OCI-LY3 (cell line): ENCODE data around the gene ANKRD33B.
"Not testable (repeated sequence)": the region's sequence is repeated elsewhere in the genome, so short reads cannot be mapped to it uniquely, and the experiment has no call there.

Source experiments
- H2AFZ ChIP-seq: fragments of 200-600, 300-600 bp; shearing (Covaris generic); 2 replicates; pipeline ENCODE4 v1.6.0; 2014; ENCODE audit warnings: antibody characterized with exemption, low read depth, low read length
- H3K27ac ChIP-seq: fragments of 200-600, 300-600 bp; sonication (generic); 2 replicates; pipeline ENCODE4 v1.5.1; 2014; ENCODE audit warnings: mild to moderate bottlenecking, low read length, moderate library complexity, mixed read lengths
- H3K27me3 ChIP-seq: fragments of 200-600, 300-600 bp; sonication (generic); 2 replicates; pipeline ENCODE4 v1.6.1; 2014; ENCODE audit warnings: low read depth, low read length, mixed read lengths
- H3K36me3 ChIP-seq: fragments of 200-600, 300-600 bp; sonication (generic); replicated peaks from 2 replicates; pipeline ENCODE3; 2014; ENCODE audit warnings: low read depth, low read length, mixed read lengths
- H3K4me1 ChIP-seq: fragments of 300-600, 200-600 bp; sonication (generic); 2 replicates; pipeline ENCODE4 v1.6.1; 2014; ENCODE audit warnings: low read length, mixed read lengths
- H3K4me2 ChIP-seq: fragments of 200-600, 300-600 bp; sonication (generic); 2 replicates; pipeline ENCODE4 v1.6.1; 2014; ENCODE audit warnings: low read length, mixed read lengths
- H3K4me3 ChIP-seq: fragments of 300-600, 200-600 bp; sonication (generic); 2 replicates; pipeline ENCODE4 v1.5.1; 2014; ENCODE audit warnings: antibody characterized with exemption, mild to moderate bottlenecking, low read length, moderate library complexity
- H3K79me2 ChIP-seq: fragments of 300-600, 200-600 bp; shearing (Covaris generic); 2 replicates; pipeline ENCODE4 v1.6.1; 2014; ENCODE audit warnings: mild to moderate bottlenecking, low read length, mixed read lengths
- H3K9ac ChIP-seq: fragments of 300-600, 200-600 bp; shearing (Covaris generic); 2 replicates; pipeline ENCODE4 v1.6.0; 2014; ENCODE audit warnings: mild to moderate bottlenecking, low read length, moderate library complexity
- H3K9me3 ChIP-seq: fragments of 200-600, 300-600 bp; shearing (Covaris generic); 2 replicates; pipeline ENCODE4 v1.6.1; 2014; ENCODE audit warnings: low read length, mixed read lengths; ENCODE audit not compliant: insufficient read depth
- H4K20me1 ChIP-seq: fragments of 200-600, 300-600 bp; sonication (generic); 2 replicates; pipeline ENCODE4 v1.6.1; 2016; ENCODE audit warnings: low read length, mixed read lengths; ENCODE audit not compliant: insufficient read depth
- CTCF ChIP-seq: fragments of 200-600, 300-600 bp; sonication (generic); IDR thresholded peaks from 2 replicates; pipeline ENCODE4 v1.5.1; 2014; ENCODE audit warnings: antibody characterized with exemption, low read length, low read depth
- EZH2phosphoT487 ChIP-seq: fragments of 200-600 bp; shearing (Covaris generic); IDR thresholded peaks from 2 replicates; pipeline ENCODE4 v1.6.1; 2018; ENCODE audit warnings: antibody characterized with exemption, mixed run types, low read depth

ANKRD33B gene

GRCh38 chr5:10572451-10572850 lies 8.6 kb downstream of the ANKRD33B start:
- Histone ChIP-seq H3K27ac (no peak overlapping the region), H3K4me1 (peaks cover 56% of the 10 kb centered on the region), H3K79me2 (peaks cover 100% of the 10 kb centered on the region), H3K4me2 (no peak overlapping the region), H4K20me1 (peaks cover 78% of the 10 kb centered on the region), H3K9ac (no peak overlapping the region), H3K4me3 (no peak overlapping the region), H2AFZ (no peak overlapping the region), H3K27me3 (no peaks in the 10 kb centered on the region), H3K36me3 (peaks cover 38% of the 10 kb centered on the region), H3K9me3 (no peaks in the 10 kb centered on the region)
- TF ChIP-seq EZH2phosphoT487 (no peak), CTCF (no peak)

GRCh38 chr5:10573487-10574145 lies 9.7 kb downstream of the ANKRD33B start:
- H3K79me2 ChIP-seq: peaks cover 98% of the 10 kb centered on the region
- TF ChIP-seq EZH2phosphoT487 (no peak), CTCF (no peak)
- H3K27me3 ChIP-seq: no peaks in the 10 kb centered on the region
- H3K4me1 ChIP-seq: peaks cover 58% of the 10 kb centered on the region
- no peak overlapping the region for H3K27ac ChIP-seq
- no peak overlapping the region for H3K4me3 ChIP-seq
- no peaks in the 10 kb centered on the region for H3K9me3 ChIP-seq
- H2AFZ ChIP-seq: no peak overlapping the region
- peaks cover 72% of the 10 kb centered on the region for H4K20me1 ChIP-seq
- H3K4me2 ChIP-seq: no peak overlapping the region
- H3K9ac ChIP-seq: no peak overlapping the region
- H3K36me3 ChIP-seq: peaks cover 28% of the 10 kb centered on the region

- peaks cover 23% of the 10 kb centered on the region for H3K36me3 ChIP-seq
- peaks cover 91% of the 10 kb centered on the region for H3K79me2 ChIP-seq
- H4K20me1 ChIP-seq: peaks cover 61% of the 10 kb centered on the region
- H3K9me3 ChIP-seq, H3K27me3 ChIP-seq, H3K27ac ChIP-seq, H3K4me2 ChIP-seq, H3K4me3 ChIP-seq, H2AFZ ChIP-seq, H3K9ac ChIP-seq: not testable (repeated sequence)
- H3K4me1 ChIP-seq: peaks cover 67% of the 10 kb centered on the region
These were observed 11.0 kb downstream of the ANKRD33B start for GRCh38 chr5:10574879-10575278.

DNA sequence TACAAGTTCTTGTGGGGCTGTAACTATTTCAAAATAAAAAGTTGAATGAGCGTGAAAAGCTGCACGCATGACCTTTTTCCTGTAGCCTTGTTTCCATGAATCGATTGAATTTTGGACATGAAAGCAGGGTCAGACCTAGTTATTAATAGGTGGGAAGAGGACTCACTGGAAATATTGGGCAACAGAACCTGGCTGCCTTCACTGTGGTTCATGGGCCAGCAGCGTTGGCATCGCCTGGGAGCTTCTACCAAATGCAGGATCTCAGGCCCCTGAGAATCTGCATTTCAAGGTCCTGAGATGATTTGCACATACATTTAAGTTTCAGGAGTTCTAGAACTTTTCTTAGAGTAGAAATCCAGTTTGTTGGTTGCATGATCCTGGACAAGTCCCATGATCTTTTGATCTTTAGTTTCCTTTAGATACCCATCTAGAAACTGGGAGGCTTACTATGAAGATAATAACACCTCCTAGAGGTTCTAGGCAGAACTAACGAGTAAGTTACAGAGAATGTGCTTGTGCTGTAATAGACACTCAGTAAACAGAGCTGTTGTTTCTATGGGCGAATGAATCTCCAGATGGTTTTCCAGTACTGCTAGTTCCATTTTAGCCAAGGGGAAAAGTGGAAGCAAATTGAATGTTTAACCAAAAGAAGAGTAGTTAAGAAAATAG lies 12.4 kb downstream of the ANKRD33B start:
- Histone ChIP-seq H3K9ac (no peak overlapping the region; the same call in 1 of the 2 replicates), H3K36me3 (peaks cover 22% of the 10 kb centered on the region), H3K27ac (peak overlapping the region; percentile 96), H2AFZ (no peak overlapping the region), H3K4me1 (peaks cover 81% of the 10 kb centered on the region), H3K4me3 (peak overlapping the region; percentile 32), H4K20me1 (peaks cover 68% of the 10 kb centered on the region), H3K9me3 (no peaks in the 10 kb centered on the region), H3K4me2 (peak overlapping the region; percentile 71), H3K79me2 (peaks cover 91% of the 10 kb centered on the region), H3K27me3 (no peaks in the 10 kb centered on the region)
- TF ChIP-seq EZH2phosphoT487 (no peak), CTCF (peak; percentile 44)
